OCI-LY3 (cell line): Measurements from ENCODE around the gene TACC2.

Experiments used
- CTCF ChIP-seq: fragments of 200-600, 300-600 bp; sonication (generic); IDR thresholded peaks from 2 replicates; pipeline ENCODE4 v1.5.1; 2014; ENCODE audit warnings: antibody characterized with exemption, low read length, low read depth
- EZH2phosphoT487 ChIP-seq: fragments of 200-600 bp; shearing (Covaris generic); IDR thresholded peaks from 2 replicates; pipeline ENCODE4 v1.6.1; 2018; ENCODE audit warnings: antibody characterized with exemption, mixed run types, low read depth

GRCh38 chr10:122224159-122224558 lies 235.2 kb downstream of the TACC2 start:
- TF ChIP-seq EZH2phosphoT487 (no peak), CTCF (no peak)
